ENCODE data around the gene ZNF440.
"Not testable (repeated sequence)": the region's sequence is repeated elsewhere in the genome, so short reads cannot be mapped to it uniquely, and the experiment has no call there.

ZNF440 gene

DNA sequence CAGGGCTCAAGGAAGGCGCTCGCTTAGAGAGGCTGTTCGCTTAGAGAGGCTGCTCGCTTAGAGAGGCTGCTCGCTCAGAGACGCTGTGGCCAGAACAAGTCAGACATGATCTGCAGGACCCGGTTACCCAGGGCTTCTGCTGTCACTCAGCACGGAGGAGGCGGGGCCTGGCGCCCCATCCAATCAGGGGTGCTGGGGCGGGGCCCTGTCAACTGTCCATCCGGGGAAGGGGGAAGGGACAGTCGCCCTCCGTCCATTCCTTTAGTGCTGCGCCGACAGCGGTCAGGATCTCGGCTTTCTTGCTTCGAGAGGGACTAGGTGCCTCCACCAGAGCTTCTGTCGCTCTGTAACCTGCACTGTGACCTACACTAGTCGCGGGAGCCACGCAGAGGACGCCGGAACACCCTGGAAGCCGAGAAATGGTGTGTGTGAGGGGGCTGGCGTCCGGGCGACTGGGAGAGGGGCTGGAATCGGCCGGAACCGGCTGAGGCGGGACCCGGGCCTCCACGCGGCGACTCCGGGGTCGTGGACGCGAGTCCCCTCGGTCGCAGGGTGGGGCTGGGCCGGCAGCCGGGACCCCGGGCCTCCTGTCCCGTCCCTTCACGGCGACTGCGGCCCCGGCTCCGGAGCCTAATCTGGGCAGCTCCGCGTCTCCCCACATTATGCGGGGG is at the start of gene ZNF440:
ZNF440 (plus strand) TSS at position 245 of the 671 bp plus-strand sequence; CDS start at position 420, 175 bp downstream.
- DNase-seq (ENCODE audit: low spot score), result peak; percentile 95

DNA sequence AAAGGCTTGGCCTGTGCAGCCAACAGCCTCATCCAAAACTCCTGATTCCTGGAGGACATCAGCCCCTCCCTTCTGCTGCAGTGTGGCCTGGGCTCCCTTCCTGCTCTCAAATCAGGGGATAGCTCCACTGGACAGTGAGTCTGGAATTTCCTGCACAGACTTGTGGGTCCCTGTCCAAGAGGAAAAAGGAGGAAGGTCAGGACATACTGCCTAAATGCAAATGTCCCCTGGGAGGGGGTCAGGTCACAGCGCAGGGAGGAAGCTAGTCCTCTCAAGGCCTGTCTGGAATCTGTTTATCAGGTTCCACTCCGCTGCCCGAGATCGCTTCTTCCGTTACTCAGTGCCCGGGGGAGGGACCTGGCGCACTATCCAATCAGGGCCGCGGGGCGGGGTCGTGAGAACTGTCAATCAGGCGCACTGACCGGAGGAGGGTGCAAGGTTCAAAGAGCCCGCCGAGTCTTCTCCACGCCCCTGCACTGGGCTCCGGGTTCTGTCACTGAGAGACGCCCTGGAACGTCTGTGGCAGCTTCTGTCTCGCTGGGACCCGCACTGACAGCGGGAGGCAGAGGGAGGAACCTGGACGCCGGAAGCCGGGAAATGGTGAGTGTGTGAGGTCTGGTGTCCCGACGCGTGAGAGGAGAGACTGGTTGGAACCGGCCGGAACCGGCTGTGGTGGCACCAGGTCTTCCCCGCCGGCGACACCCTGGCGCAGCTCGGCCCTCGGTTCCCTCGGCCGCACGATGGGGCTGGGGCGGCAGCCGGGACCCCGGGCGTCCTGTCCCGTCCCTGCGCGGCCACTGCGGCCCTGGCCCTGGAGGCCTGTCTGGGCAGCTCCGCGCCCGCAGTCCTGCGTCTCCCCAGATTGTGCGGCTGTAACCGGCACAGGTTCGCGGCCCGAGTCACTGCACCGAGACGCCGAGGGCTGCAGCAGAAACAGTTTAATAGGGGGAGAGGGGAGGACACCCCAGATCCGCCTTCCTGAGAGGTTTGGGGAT is 47.2 kb upstream of the ZNF440 start, which contains the start of gene ZNF441:
ZNF441 (plus strand) TSS at position 404 of the 995 bp plus-strand sequence; CDS start at position 598, 194 bp downstream.
- DNase-seq (ENCODE audit: low spot score), result peak; percentile 96

DNA sequence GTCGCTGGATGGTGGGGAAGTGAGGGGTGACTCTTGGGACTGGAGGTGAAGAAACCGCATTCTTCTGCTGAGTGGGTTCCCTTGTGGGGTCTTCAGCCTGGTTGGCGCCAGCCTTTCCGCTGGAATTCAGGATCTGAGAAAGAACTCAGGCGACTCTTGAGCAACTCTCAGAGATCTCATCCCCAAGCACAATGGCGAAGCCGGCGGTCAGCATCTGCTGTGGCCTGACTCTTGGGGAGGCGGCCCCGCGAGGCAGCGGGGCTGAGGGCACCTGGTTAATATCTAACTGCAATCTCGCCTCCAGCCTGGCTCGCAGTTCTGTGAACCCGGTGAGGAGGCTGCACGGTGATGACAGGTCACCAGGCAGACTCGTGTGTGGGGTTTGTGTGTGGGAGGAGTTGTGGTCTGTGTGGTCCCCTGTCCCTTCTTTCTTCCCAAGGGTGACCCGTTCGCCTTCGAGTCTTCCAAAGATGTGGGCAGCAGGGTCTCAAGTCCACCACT is 46.4 kb upstream of the ZNF440 start:
- peak; percentile 40 for DNase-seq (ENCODE audit: low spot score)

DNA sequence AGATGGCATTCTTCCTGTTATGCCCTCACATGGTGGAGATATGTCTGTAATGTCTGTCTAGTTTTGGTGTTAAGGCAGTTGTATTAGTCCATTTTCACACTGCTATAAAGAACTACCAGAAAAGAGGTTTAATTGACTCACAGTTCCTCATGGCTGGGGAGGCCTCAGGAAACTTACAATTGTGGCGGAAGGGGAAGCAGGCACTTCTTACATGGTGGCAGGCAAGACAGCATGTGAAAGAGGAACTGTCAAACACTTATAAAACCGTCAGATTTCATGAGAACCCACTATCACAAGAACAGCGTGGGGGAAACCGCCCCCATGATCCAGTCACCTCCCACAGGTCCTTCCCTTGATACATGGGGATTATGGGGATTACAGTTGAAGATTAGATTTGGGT is 44.1 kb upstream of the ZNF440 start:
- DNase-seq (ENCODE audit: low spot score), result no peak

DNA sequence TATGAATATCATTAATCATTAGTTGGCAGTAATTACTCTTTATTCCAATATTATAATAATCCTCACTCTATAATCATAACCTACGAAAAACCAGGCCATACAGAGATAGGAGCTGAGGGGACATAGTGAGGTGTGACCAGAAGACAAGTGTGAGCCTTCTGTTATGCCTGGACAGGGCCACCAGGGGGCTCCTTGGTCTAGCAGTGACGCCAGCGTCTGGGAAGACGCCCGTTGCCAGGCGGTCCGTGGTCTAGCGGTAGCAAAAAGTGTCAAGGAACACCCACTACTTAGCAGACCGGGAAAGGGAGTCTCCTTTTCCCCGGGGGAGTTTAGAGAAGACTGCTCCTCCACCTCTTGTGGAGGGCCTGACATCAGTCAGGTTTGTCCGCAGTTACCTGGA is 42.6 kb upstream of the ZNF440 start:
- not testable (repeated sequence) for DNase-seq (ENCODE audit: low spot score)

DNA sequence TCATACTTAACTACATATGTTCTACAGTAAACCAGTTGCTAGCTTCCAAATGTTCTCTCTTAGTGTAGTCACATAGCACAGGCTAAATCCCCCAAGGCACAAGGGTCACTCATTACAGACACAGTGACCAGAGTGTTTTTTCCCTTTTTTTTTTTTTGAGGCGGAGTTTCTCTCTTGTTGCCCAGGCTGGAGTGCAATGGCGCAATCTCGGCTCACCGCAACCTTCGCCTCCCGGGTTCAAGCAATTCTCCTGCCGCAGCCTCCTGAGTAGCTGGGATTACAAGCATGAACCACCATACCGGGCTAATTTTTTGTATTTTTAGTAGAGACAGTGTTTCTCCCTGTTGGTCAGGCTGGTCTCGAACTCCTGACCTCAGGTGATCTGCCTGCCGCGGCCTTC is 37.4 kb upstream of the ZNF440 start:
- not testable (repeated sequence) for DNase-seq (ENCODE audit: low spot score)

DNA sequence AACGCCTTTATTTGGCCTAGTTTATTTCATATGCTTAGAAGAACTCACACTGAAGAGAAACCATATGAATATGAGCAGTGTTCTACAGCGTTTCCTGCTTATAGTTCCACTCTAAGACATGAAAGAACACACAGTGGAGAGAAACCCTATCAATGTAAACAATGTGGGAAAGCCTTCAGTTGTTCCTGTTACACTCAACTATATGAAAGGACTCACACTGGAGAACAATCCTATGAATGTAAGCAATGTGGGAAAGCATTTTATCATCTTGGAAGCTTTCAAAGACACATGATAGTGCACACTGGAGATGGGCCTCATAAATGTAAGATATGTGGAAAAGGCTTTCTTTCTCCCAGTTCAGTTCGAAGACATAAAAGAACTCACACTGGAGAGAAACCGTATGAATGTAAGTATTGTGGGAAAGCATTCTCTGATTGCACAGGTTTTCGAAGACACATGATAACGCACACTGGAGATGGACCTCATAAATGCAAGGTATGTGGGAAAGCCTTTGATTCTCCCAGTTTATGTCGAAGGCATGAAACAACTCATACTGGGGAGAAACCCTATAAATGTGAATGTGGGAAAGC is 33.5 kb upstream of the ZNF440 start:
- DNase-seq (ENCODE audit: low spot score), result no peak

DNA sequence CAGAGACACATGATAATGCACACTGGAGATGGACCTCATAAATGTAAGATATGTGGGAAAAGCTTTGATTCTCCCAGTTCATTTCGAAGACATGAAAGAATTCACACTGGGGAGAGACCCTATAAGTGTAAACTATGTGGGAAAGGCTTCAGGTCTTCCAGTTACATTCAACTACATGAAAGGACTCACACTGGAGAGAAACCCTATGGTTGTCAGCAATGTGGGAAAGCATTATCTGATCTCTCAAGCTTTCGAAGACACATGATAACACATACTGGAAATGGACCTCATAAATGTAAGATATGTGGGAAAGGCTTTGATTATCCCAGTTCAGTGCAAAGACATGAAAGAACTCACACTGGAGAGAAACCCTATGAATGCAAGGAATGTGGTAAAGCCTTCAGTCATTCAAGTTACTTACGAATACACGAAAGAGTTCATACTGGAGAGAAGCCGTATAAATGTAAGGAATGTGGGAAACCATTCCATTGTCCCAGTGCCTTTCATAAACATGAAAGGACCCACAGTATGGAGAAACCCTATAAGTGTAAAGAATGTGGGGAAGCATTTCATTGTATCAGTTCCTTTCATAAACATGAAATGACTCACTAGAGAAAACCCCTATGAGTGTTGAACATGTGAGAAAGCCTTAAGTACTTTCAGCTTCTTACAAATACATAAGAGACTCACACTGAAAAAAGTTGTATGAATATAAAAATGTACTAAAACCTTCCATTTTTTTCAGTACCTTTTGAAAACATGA is 32.6 kb upstream of the ZNF440 start:
- DNase-seq (ENCODE audit: low spot score), result no peak

DNA sequence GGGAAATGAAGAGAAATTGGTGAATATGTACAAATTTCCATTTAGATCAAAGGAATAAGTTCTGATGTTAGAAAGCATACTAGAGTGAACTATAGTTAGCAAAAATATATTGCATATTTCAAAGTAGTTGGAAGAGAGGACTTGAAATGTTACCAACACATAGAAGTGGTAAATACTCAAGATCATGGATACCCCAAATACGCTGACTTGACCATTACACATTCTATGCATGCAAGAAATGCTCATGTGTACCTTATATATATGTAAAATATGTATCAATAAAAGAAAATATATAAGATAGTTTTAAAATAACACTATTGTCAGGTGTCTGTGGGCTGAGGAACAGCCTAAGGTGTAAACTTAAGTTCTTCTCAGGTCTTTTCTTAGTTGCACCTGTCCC is 30.3 kb upstream of the ZNF440 start:
- DNase-seq (ENCODE audit: low spot score), result no peak

DNA sequence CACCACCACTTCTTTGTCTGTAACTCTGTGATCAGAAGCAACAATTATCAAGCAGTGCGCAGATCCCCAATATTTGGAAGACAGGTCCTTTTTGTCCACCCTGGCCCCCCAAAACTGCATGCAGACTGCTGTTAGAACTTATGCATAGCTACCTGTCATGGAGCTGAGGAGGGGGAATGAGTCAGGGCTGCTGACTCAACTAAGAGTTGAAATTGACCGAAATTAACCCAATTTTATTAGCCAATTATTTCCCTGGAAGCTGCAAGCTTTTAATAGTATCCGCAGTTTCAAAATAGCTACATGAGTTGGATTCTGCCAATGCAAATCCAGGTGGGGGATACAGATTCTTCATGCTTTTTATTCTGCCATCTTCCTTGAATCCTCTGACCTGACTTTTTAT is 29.7 kb upstream of the ZNF440 start:
- DNase-seq (ENCODE audit: low spot score), result no peak

DNA sequence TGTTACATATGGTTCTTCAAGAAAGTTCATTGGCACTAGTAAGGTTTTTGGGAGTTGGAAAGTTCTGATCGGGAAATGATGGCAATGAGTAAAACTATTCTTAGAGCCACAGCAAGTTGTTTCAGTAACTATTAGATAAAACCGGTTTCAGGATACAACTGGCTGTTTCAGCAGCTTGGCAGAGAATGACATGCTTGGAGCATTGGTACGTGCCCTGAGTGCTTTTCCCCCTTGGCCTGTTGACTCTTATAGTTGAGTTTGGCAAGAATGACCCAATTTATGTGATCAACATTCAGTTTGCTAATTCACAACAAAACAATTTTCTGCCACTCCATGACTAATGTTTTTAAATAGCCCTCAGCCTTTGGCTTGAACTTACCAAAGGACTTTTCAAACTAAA is 26.5 kb upstream of the ZNF440 start:
- no peak for DNase-seq (ENCODE audit: low spot score)

DNA sequence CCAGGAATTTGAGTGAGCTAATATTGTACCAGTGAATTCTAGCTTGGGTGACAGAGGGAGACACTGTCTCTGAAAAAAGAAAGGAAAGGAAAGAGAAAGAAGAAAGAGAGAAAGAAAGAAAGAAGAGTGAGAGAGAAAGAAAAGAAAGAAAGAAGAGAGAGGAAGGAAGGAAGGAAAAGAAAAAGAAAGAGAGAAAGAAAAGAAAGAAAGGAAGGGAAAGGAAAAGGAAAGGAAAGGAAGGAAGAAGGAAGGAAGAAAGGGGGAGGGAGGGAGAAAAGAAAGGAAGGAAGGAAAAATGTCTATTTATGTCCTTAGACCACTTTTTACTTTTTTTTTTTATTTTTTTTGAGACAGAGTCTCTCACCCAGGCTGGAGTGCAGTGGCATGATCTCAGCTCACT is 21.1 kb upstream of the ZNF440 start:
- DNase-seq (ENCODE audit: low spot score), result no peak

DNA sequence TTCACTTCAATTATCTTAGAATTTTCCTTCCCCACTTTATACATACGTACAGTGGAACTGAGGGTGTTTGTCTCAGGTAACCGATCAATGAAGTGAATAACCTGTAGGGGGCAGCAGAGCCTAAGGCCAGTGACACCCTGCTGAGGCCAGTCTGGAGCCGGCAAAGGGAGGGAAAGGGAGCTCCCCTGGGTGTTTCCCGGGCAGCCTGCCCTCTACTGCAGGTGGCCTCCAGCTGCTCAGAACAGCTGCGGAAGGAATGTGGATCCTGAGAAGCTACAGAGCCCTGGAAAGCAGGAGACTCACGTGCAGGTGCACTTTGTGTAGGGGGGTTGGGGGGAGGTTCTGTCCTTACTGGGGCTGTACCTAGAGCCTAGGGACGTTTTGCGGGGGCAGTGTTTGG is 16.6 kb upstream of the ZNF440 start:
- DNase-seq (ENCODE audit: low spot score), result peak; percentile 90

DNA sequence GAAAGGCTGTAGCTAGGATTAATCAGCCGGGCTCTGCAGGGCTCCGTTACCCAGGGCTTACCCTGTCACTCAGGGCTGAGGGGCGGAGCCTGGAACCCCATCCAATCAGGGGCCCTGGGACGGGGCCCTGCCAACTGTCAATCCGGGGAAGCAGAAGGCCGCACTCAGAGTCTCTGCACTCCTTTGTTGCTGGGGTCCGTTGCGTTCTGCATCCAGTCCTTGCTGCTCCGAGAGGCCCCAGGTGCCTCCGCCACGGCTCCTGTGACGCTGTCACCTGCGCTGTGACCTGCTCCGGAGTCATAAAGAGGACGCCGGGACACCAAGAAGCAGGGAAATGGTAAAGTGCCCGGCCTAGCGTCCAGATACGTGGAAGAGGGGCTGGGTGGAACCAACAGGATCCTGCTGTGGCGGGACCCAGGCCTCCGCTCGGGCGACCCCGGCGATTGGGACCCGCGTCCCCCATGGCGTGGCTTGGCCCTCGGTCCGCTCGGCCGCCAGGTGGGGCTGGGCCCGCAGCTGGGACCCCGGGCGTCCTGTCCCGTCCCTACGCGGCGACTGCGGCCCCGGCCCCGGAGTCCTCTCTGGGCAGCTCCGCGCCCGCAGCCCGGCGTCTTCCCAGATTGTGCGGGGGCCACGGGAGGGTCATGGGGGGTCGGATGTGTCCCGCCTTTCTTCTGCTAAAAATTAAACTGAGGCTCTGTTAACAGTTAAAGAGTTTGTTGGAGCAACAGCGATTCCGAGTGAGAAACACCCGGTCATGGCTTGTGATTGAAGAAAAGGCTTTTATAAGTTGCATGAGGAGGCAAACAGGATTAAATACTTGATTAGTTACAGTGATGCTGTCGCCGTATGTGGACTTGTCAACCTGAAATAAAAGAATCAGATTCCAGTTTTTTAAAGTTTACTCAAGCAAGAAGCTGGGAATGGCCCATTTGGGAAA is 15.4 kb upstream of the ZNF440 start, which contains the start of gene ZNF491:
ZNF491 (plus strand) TSS at position 133 of the 940 bp plus-strand sequence. CDS start 7,431 bp downstream, outside the sequence.
- peak; percentile 98 for DNase-seq (ENCODE audit: low spot score)

DNA sequence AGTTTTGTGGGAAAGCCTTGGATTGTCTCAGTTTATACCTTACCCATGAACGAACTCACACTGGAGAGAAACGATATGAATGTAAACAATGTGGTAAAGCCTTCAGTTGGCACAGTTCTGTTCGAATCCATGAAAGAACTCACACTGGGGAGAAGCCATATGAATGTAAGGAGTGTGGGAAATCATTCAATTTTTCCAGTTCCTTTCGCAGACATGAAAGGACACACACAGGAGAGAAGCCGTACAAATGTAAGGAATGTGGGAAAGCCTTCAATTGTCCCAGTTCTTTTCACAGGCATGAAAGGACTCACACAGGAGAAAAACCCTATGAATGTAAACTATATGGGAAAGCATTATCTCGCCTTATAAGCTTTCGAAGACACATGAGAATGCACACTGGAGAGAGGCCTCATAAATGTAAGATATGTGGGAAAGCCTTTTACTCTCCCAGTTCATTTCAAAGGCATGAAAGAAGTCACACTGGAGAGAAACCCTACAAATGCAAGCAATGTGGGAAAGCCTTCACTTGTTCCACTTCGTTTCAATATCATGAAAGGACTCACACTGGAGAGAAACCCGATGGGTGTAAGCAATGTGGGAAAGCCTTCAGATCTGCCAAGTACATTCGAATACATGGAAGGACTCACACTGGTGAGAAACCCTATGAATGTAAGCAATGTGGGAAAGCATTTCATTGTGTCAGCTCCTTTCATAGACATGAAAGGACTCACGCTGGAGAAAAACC is 7.5 kb upstream of the ZNF440 start:
- no peak for DNase-seq (ENCODE audit: low spot score)

DNA sequence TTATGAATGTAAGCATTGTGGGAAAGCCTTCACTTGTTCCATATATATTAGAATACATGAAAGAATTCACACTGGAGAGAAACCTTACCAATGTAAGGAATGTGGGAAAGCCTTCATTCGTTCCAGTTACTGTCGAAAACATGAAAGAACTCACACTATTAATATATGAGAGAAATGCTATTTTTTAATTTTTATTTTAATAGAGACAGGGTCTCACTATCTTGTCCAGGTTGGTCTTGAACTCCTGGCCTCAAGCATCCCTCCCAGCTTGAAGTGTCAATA is 7.0 kb upstream of the ZNF440 start:
- no peak for DNase-seq (ENCODE audit: low spot score)

DNA sequence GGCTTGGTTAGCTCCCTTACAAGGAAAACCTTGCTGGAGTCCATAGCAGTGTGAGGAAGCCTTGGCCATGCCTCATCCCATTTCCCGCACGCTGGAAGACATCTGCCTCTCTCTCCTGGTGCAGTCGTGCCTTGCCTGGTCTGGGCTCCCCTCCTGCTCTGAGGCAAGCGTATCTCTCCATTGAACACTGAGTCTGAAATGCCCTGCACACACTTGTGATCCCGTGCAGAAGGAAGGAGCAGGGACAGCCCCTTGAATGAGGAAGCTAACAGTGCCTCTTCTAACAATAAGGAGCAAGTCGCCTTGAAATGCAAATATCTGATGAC is 407 bp upstream of the ZNF440 start:
- DNase-seq (ENCODE audit: low spot score), result no peak

DNA sequence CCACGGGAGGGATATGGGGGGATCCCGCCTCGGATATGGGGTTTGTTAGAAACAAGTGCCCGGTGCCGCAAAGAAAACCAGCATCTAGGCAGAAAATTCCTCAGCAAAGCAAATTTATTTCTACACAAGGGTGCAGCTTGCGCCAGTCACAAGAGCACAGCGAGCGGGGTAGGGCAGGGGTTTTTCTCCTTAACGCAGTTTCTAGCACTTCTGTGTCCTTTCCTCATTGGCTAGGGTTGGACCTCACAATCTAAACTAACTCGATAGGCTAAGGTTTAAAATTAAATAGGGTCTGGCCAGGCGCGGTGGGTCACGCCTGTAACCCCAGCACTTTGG is 595 bp downstream of the ZNF440 start:
- no peak for DNase-seq (ENCODE audit: low spot score)

DNA sequence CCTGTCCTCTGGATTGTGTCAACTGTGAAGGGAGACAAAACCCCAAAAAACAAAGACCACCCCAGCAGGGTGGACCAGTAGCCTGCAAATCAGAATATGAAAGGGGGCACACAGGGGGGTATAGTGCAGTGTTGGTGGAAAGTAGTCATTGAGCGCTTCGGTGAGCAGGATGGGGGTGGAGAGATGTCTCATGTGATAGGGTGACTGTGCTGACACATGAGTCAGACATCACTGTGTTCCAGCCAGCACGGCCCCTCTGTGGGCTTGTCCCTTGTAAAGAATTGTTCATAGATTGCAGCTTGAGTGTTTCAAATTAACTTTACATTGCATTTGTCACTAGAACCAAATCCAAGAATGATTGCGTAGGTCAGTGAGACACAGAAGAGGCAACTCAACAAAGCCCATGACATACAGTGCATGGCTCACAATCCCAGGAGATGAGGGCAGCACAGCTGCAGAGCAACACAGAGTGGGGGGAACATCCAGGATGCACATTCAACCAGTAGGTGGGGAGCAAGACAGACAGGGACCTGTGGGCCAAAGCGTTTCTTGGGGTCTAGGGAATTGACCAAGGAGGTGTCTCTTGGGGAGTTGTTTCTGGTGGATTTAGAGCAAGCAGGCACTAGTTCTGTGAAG is 7.5 kb downstream of the ZNF440 start:
- DNase-seq (ENCODE audit: low spot score), result no peak

Measured in D341Med (cell line).